Central memory CD4-positive, alpha-beta T cell (primary cell): ENCODE data around the gene SCN3B.

ENCODE experiments used
- DNase-seq: peaks from one replicate; pipeline ENCODE4 v3.0.0; 2022
- total RNA-seq, 3 experiments: gene quantifications; one replicate each; lab custom pipeline; 2026; lab: John Stamatoyannopoulos, UW

SCN3B gene
- 0 to 0.05 (median 0) reads per million in 3 experiments for total RNA-seq

- DNase-seq, result no peak
These were observed at the start of gene SCN3B for GRCh38 chr11:123654566-123655081. Gene SCN3B, minus strand, starts transcription at chr11:123654624. Its CDS starts 823 bp downstream, at chr11:123653801.

GRCh38 chr11:123702696-123703095, 48.3 kb upstream of the SCN3B start:
- DNase-seq, result no peak

GRCh38 chr11:123702139-123702538, 47.7 kb upstream of the SCN3B start:
- DNase-seq, result no peak

- no peak for DNase-seq
These were observed 46.3 kb upstream of the SCN3B start for GRCh38 chr11:123700772-123701171.

GRCh38 chr11:123698546-123699127, 44.2 kb upstream of the SCN3B start:
- DNase-seq, result no peak

GRCh38 chr11:123696183-123696582, 41.8 kb upstream of the SCN3B start:
- no peak for DNase-seq

- no peak for DNase-seq
These were observed 40.8 kb upstream of the SCN3B start for GRCh38 chr11:123695231-123695630.

- no peak for DNase-seq
These were observed 40.1 kb upstream of the SCN3B start for GRCh38 chr11:123694551-123694950.

- DNase-seq, result no peak
These were observed 38.5 kb upstream of the SCN3B start for GRCh38 chr11:123692961-123693360.

GRCh38 chr11:123690485-123690884, 36.1 kb upstream of the SCN3B start:
- no peak for DNase-seq

- DNase-seq, result no peak
These were observed 30.2 kb upstream of the SCN3B start for GRCh38 chr11:123684601-123685000.

- DNase-seq, result no peak
These were observed 29.2 kb upstream of the SCN3B start for GRCh38 chr11:123683428-123684170.

GRCh38 chr11:123682696-123683410, 28.4 kb upstream of the SCN3B start:
- DNase-seq, result no peak

GRCh38 chr11:123681030-123681429, 26.6 kb upstream of the SCN3B start:
- peak; percentile 43 for DNase-seq

- DNase-seq, result no peak
These were observed 23.8 kb upstream of the SCN3B start for GRCh38 chr11:123678246-123678645.

GRCh38 chr11:123677510-123677909, 23.1 kb upstream of the SCN3B start:
- DNase-seq, result no peak

GRCh38 chr11:123674297-123674696, 19.9 kb upstream of the SCN3B start:
- no peak for DNase-seq

GRCh38 chr11:123672568-123672967, 18.1 kb upstream of the SCN3B start:
- no peak for DNase-seq

- DNase-seq, result no peak
These were observed 17.1 kb upstream of the SCN3B start for GRCh38 chr11:123671534-123671933.

GRCh38 chr11:123670081-123670480, 15.7 kb upstream of the SCN3B start:
- no peak for DNase-seq

- DNase-seq, result no peak
These were observed 10.9 kb upstream of the SCN3B start for GRCh38 chr11:123665306-123665705.

- DNase-seq, result peak; percentile 23
These were observed 5.5 kb upstream of the SCN3B start for GRCh38 chr11:123659965-123660364.

GRCh38 chr11:123659311-123659710, 4.9 kb upstream of the SCN3B start:
- DNase-seq, result no peak
